ENCODE results near the gene ZNF512B. TPM values are rescaled to one million over a fixed set of nuclear protein-coding genes. Genes with fewer than 3 reads are reported as not detected.

ZNF512B gene
- total and polyA plus RNA-seq, 2 experiments from 2014 or later = 6.1 to 28.8 TPM

GRCh38 chr20:63908008-63908682, 61.6 kb downstream of the ZNF512B start:
- Mint-ChIP-seq H3K4me3 (no peak overlapping the region), H3K27me3 (ENCODE audit: insufficient read depth, low read depth, poor library complexity) (peaks cover 5% of the 10 kb centered on the region), H3K9me3 (no peaks in the 10 kb centered on the region), H3K4me1 (peaks cover 15% of the 10 kb centered on the region), H3K36me3 (ENCODE audit: low read depth) (no peaks in the 10 kb centered on the region), H3K27ac (no peak overlapping the region; the same call in 1 of the 2 replicates)
- peaks cover 6% of the 10 kb centered on the region for H4K20me1 ChIP-seq (replicated peaks; ENCODE audit: insufficient read depth)
- H3K4me2 ChIP-seq = no peak overlapping the region
- no peaks in the 10 kb centered on the region for H3K36me3 ChIP-seq (ENCODE audit: insufficient read depth)
- H3K4me1 ChIP-seq (ENCODE audit: insufficient read depth) = no peaks in the 10 kb centered on the region; the same call in 1 of the 2 replicates
- H3K4me3 ChIP-seq = no peak overlapping the region
- H3K9me2 ChIP-seq (ENCODE audit: insufficient read depth) = no peaks in the 10 kb centered on the region
- ATAC-seq = no peak
- H3F3A ChIP-seq (replicated peaks; ENCODE audit: low read depth) = peaks cover 10% of the 10 kb centered on the region; the same call in 1 of the 2 replicates
- no peak overlapping the region for H2AFZ ChIP-seq
- no peaks in the 10 kb centered on the region for H3K27me3 ChIP-seq (ENCODE audit: insufficient read depth)
- peaks cover 69% of the 10 kb centered on the region for H3K79me2 ChIP-seq (replicated peaks; ENCODE audit: insufficient read depth)
- TF ChIP-seq JUNB (IDR thresholded peaks at IDR 0.05; ENCODE audit: unreplicated experiment) (no peak), CREB1 (CRISPR knock-in tag; IDR thresholded peaks at IDR 0.05; ENCODE audit: low read depth) (no peak), EZH2 (IDR thresholded peaks at IDR 0.05; ENCODE audit: low read depth, unreplicated experiment) (no peak), ZNF114 (CRISPR knock-in tag; IDR thresholded peaks at IDR 0.05) (no peak), ETS1 (IDR thresholded peaks at IDR 0.05) (no peak), EZH2phosphoT487 (IDR thresholded peaks at IDR 0.05; ENCODE audit: unreplicated experiment) (no peak), NANOG (IDR thresholded peaks at IDR 0.05; ENCODE audit: borderline replicate concordance) (no peak), REST (IDR thresholded peaks at IDR 0.05; ENCODE audit: unreplicated experiment) (no peak), ZNF331 (CRISPR knock-in tag; IDR thresholded peaks at IDR 0.05; ENCODE audit: low read depth) (no peak), STAT1 (IDR thresholded peaks at IDR 0.05; ENCODE audit: unreplicated experiment) (no peak)
- H3K27ac ChIP-seq (ENCODE audit: low read depth) = no peak overlapping the region
- no peak for DNase-seq (ENCODE audit: low spot score)

MicroRNAs encoded within 50 kb of the gene (microRNA counts, 767-probe panel; counts per million panel counts)
- microRNA hsa-miR-1914-5p (not detected), microRNA hsa-miR-647 (not detected), microRNA hsa-miR-941 (not detected)

Small RNAs within 50 kb of the gene (microRNA-seq; reads per million reads assigned to microRNA genes)
- gene MIR1914 (1.1 reads per million), gene MIR647 (not detected), gene MIR941-1 (not detected), gene MIR941-2 (not detected), gene MIR941-3 (not detected), gene MIR941-4 (not detected), gene MIR941-5 (not detected)

Small RNAs within 50 kb of the gene (small RNA-seq; reads per million reads assigned to genes)
- not detected for gene MIR647 (ENCODE audit: low replicate concordance)
- gene MIR941-2 (ENCODE audit: low replicate concordance) = not detected
- not detected for gene MIR941-4 (ENCODE audit: low replicate concordance)
- gene MIR941-5 (ENCODE audit: low replicate concordance) = not detected
- not detected for gene RNU1-134P (ENCODE audit: low replicate concordance)

Other genes with a start within 250 kb of the ZNF512B start
- gene LIME1, start 233.3 kb downstream of the ZNF512B start, total RNA-seq (2014; rRNA removed; shearing (Covaris generic)) = 3.6 and 12.2 TPM in 2 replicates
- 4.7 and 7.4 TPM in 2 replicates for gene LIME1, start 233.3 kb downstream of the ZNF512B start, polyA plus RNA-seq (2016; fragmentation: Nextera tagmentation; extraction: Ambion mirVana)
- gene SLC2A4RG, start 230.2 kb downstream of the ZNF512B start, total RNA-seq (2014; rRNA removed; shearing (Covaris generic)) = 33.8 and 42.0 TPM in 2 replicates
- 22.8 and 25.3 TPM in 2 replicates for gene SLC2A4RG, start 230.2 kb downstream of the ZNF512B start, polyA plus RNA-seq (2016; fragmentation: Nextera tagmentation; extraction: Ambion mirVana)
- gene ZBTB46, start 138.7 kb downstream of the ZNF512B start, total RNA-seq (2014; rRNA removed; shearing (Covaris generic)) = 23.0 and 26.9 TPM in 2 replicates
- 3.2 TPM in 2 replicates for gene ZBTB46, start 138.7 kb downstream of the ZNF512B start, polyA plus RNA-seq (2016; fragmentation: Nextera tagmentation; extraction: Ambion mirVana)
- not detected in 2 replicates for gene ABHD16B, start 108.4 kb downstream of the ZNF512B start, total RNA-seq (2014; rRNA removed; shearing (Covaris generic))
- not detected in 2 replicates for gene ABHD16B, start 108.4 kb downstream of the ZNF512B start, polyA plus RNA-seq (2016; fragmentation: Nextera tagmentation; extraction: Ambion mirVana)
- 103 and 104 TPM in 2 replicates for gene TPD52L2, start 104.7 kb downstream of the ZNF512B start, total RNA-seq (2014; rRNA removed; shearing (Covaris generic))
- 39.5 and 40.2 TPM in 2 replicates for gene TPD52L2, start 104.7 kb downstream of the ZNF512B start, polyA plus RNA-seq (2016; fragmentation: Nextera tagmentation; extraction: Ambion mirVana)
- gene DNAJC5, start 74.8 kb downstream of the ZNF512B start, total RNA-seq (2014; rRNA removed; shearing (Covaris generic)) = 29.5 and 33.5 TPM in 2 replicates
- gene DNAJC5, start 74.8 kb downstream of the ZNF512B start, polyA plus RNA-seq (2016; fragmentation: Nextera tagmentation; extraction: Ambion mirVana) = 6.9 and 7.1 TPM in 2 replicates
- 46.5 and 56.8 TPM in 2 replicates for gene UCKL1, start 13.5 kb downstream of the ZNF512B start, total RNA-seq (2014; rRNA removed; shearing (Covaris generic))
- 82.5 and 89.3 TPM in 2 replicates for gene UCKL1, start 13.5 kb downstream of the ZNF512B start, polyA plus RNA-seq (2016; fragmentation: Nextera tagmentation; extraction: Ambion mirVana)
- 2.8 and 7.3 TPM in 2 replicates for gene SAMD10, start 9.7 kb upstream of the ZNF512B start, total RNA-seq (2014; rRNA removed; shearing (Covaris generic))
- gene SAMD10, start 9.7 kb upstream of the ZNF512B start, polyA plus RNA-seq (2016; fragmentation: Nextera tagmentation; extraction: Ambion mirVana) = 2.1 and 3.2 TPM in 2 replicates
- 73.5 and 79.9 TPM in 2 replicates for gene PRPF6, start 11.2 kb upstream of the ZNF512B start, total RNA-seq (2014; rRNA removed; shearing (Covaris generic))
- gene PRPF6, start 11.2 kb upstream of the ZNF512B start, polyA plus RNA-seq (2016; fragmentation: Nextera tagmentation; extraction: Ambion mirVana) = 53.8 and 56.2 TPM in 2 replicates
- gene C20orf204, start 66.3 kb upstream of the ZNF512B start, total RNA-seq (2014; rRNA removed; shearing (Covaris generic)) = 0.73 and 0.85 TPM in 2 replicates
- 0.68 and 0.82 TPM in 2 replicates for gene C20orf204, start 66.3 kb upstream of the ZNF512B start, polyA plus RNA-seq (2016; fragmentation: Nextera tagmentation; extraction: Ambion mirVana)
- gene SOX18, start 79.7 kb upstream of the ZNF512B start, total RNA-seq (2014; rRNA removed; shearing (Covaris generic)) = 0.21 TPM in 1 of 2 replicates, not detected in the other
- gene SOX18, start 79.7 kb upstream of the ZNF512B start, polyA plus RNA-seq (2016; fragmentation: Nextera tagmentation; extraction: Ambion mirVana) = not detected in 2 replicates
- 15.0 and 21.0 TPM in 2 replicates for gene TCEA2, start 93.3 kb upstream of the ZNF512B start, total RNA-seq (2014; rRNA removed; shearing (Covaris generic))
- gene TCEA2, start 93.3 kb upstream of the ZNF512B start, polyA plus RNA-seq (2016; fragmentation: Nextera tagmentation; extraction: Ambion mirVana) = 54.4 and 58.9 TPM in 2 replicates
- gene RGS19, start 109.6 kb upstream of the ZNF512B start, total RNA-seq (2014; rRNA removed; shearing (Covaris generic)) = 15.0 and 19.7 TPM in 2 replicates
- 12.5 and 13.1 TPM in 2 replicates for gene RGS19, start 109.6 kb upstream of the ZNF512B start, polyA plus RNA-seq (2016; fragmentation: Nextera tagmentation; extraction: Ambion mirVana)
- 0.74 and 1.1 TPM in 2 replicates for gene OPRL1, start 110.2 kb upstream of the ZNF512B start, total RNA-seq (2014; rRNA removed; shearing (Covaris generic))
- gene OPRL1, start 110.2 kb upstream of the ZNF512B start, polyA plus RNA-seq (2016; fragmentation: Nextera tagmentation; extraction: Ambion mirVana) = 0.24 and 0.27 TPM in 2 replicates
- 1.1 TPM in 1 of 2 replicates, not detected in the other for gene LKAAEAR1, start 114.5 kb upstream of the ZNF512B start, total RNA-seq (2014; rRNA removed; shearing (Covaris generic))
- 1.8 and 2.4 TPM in 2 replicates for gene LKAAEAR1, start 114.5 kb upstream of the ZNF512B start, polyA plus RNA-seq (2016; fragmentation: Nextera tagmentation; extraction: Ambion mirVana)
- not detected in 2 replicates for gene NPBWR2, start 137.6 kb upstream of the ZNF512B start, total RNA-seq (2014; rRNA removed; shearing (Covaris generic))
- gene NPBWR2, start 137.6 kb upstream of the ZNF512B start, polyA plus RNA-seq (2016; fragmentation: Nextera tagmentation; extraction: Ambion mirVana) = not detected in 2 replicates
- gene MYT1, start 194.5 kb upstream of the ZNF512B start, total RNA-seq (2014; rRNA removed; shearing (Covaris generic)) = 0.83 and 1.6 TPM in 2 replicates
- 1.1 and 1.6 TPM in 2 replicates for gene MYT1, start 194.5 kb upstream of the ZNF512B start, polyA plus RNA-seq (2016; fragmentation: Nextera tagmentation; extraction: Ambion mirVana)